ENCODE data around the gene MAEA. TPM values are rescaled to one million over a fixed set of nuclear protein-coding genes. Genes with fewer than 3 reads are reported as not detected.
A peak's percentile ranks its signal among the peaks of the same experiment; 100 is the strongest.

MAEA gene
- 29.3 and 30.2 TPM in 2 replicates for total RNA-seq (2014; rRNA removed; shearing (Covaris generic); ENCODE audit: low replicate concordance)

DNA sequence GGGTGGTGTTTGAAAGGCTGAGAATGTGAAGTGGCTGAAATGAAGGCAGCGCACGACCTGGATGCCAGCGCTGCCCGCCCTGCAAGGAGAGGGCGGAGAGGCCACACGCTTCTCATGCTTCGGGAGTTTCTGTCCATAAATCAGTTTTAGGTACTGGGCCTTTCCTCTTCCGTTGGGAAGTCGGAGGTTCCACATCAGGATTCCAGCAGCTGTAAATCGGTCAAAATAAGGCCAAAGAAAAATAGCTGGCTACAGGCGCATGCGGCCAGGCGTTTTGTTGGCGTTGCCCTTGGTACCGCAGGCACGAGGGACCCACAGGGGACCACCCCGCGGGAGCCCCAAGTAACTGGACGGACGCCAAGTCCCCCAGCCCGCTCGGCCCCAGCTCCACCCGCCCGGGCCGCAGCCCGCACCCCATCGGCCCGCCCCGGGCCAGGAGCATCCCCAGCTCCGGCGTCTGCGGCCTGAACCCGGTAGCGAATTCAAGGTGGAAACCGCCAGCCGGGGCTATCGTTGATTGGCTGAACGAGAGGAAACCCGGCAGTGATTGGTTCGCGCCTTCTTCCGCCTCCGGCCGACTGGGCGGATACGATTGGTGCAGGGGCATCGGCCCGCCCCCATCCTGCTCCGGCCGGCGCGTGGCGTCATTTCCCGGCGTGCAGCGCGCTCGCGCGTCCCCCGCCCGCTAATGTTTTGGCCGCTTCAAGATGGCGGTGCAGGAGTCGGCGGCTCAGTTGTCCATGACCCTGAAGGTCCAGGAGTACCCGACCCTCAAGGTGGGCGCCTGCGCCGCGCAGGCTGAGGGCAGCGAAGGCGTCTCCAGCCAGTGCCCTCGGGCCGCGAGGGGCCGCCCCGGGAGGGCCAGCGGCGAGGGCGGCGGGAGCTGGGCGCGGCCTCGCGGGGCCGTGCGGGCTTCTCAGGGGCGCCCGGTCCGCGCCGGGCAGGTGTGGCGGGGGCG lies at the start of gene MAEA:
Gene MAEA, plus strand, starts transcription at position 685 of the 958 bp plus-strand sequence. Its CDS starts 23 bp downstream, at position 708.
- Histone ChIP-seq H3K9me3 (no peaks in the 10 kb centered on the region), H3K36me3 (no peaks in the 10 kb centered on the region), H3K27me3 (no peaks in the 10 kb centered on the region), H3K4me3 (peak within 1 kb of the TSS; percentile 66)
- DNase-seq, result peak; percentile 95

DNA sequence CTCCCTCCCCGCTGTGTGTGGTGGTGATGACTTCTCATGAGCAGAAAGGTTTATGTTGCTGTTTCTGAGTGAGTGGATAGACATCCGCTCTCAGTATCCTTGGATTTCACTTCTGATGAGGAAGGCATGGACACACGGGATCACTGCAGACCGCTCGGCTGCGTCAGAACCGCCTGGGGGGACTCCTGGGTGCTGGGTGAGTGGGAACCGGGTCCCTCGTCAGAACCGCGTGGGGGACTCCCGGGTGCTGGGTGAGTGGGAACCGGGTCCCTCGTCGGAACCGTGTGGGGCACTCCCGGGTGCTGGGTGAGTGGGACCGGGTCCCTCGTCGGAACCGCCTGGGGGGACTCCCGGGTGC lies 49.8 kb upstream of the MAEA start:
- H3K36me3 ChIP-seq, result peaks cover 6% of the 10 kb centered on the region
- no peak overlapping the region for H3K4me3 ChIP-seq
- no peaks in the 10 kb centered on the region for H3K9me3 ChIP-seq
- no peaks in the 10 kb centered on the region for H3K27me3 ChIP-seq
- DNase-seq, result no peak

DNA sequence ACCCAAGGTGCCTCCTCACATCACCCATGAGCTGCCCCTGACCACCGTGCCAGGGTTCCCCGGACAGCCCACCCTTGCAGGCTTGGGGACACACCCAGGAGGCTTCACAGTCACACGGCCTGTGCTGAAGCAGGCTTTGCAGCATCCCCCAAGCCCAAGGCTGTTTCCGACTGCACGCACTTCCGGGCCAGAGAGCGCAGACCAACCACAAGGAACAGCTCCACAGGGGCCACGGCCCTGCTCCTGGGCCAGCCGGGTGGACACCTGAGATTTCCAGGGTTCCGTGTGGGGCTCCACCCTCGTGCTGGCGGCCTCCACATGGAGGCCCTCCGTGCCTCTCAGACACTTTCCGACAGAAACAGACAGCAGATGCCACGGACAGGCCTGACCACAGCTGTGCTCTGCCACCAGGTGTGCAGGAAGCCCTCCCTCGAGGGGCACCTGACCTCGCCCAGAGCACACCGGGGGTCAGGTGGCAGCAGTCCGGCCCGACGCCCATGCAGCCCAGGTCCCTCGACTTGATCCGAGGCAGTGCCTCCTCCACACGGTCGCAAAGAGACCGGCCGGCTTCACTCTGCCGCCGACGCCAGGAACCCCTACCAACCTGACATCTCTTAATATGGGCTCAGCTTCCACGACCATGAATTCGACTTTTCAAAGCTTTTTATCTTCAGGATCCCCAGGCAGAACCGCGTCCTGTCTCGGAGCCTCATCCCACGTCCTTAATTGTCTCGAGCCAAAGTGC lies 48.8 kb upstream of the MAEA start:
- no peak overlapping the region for H3K4me3 ChIP-seq
- DNase-seq, result no peak
- peaks cover 6% of the 10 kb centered on the region for H3K36me3 ChIP-seq
- no peaks in the 10 kb centered on the region for H3K27me3 ChIP-seq
- no peaks in the 10 kb centered on the region for H3K9me3 ChIP-seq

DNA sequence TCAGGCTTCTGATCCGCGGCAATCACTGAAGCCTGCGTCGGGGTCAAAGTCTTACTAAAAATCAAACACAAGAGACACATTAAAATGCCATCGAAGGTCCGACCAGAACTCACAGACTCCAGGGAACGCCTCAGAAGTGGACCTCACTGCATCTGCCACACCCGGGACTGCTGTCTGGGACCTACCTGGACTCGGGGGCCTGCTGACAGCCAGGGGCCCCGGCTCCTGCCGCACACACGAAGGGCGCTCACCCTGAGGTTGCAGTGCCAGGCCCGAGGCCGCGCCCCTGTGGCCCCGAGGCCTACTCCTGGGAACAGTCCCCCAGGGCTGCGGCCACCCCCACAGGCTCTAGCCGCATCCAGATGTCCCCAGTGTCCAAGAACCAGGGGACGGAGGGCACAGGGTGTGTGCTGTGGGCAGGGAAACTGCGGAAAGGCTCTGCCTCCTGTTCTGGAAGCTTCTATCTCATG lies 48.2 kb upstream of the MAEA start:
- no peak overlapping the region for H3K4me3 ChIP-seq
- no peak for DNase-seq
- H3K9me3 ChIP-seq, result no peaks in the 10 kb centered on the region
- H3K36me3 ChIP-seq, result peaks cover 9% of the 10 kb centered on the region
- H3K27me3 ChIP-seq, result no peaks in the 10 kb centered on the region

DNA sequence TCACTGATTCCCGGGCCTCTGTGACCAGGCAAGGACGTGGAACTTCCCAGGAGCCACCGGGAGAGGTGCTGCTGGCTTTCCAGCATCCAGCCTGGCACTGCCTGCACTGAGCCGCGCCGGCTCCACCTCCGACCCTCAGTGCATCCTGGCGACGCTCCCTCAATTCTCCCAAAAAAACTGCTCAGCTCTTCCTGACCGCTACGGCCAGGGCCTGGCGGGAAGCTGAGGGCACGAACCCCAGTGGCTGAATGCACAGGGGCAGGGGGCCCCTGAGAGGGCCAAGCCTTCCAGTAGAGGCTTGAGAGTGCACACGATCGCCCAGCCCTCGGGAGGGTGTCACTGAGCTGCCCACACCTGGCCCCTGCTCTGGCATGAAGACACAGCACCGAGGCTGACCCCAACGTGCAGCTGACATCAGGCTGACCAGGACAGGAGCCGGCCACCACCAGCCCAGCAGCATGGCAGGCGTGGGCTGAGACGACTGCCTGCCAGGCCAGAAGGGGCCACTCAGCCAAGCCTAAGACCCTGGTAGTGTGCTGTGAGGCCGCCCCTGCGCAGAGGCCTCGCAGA lies 47.7 kb upstream of the MAEA start:
- Histone ChIP-seq H3K36me3 (peaks cover 9% of the 10 kb centered on the region), H3K27me3 (no peaks in the 10 kb centered on the region), H3K9me3 (no peaks in the 10 kb centered on the region), H3K4me3 (no peak overlapping the region)
- DNase-seq, result no peak

DNA sequence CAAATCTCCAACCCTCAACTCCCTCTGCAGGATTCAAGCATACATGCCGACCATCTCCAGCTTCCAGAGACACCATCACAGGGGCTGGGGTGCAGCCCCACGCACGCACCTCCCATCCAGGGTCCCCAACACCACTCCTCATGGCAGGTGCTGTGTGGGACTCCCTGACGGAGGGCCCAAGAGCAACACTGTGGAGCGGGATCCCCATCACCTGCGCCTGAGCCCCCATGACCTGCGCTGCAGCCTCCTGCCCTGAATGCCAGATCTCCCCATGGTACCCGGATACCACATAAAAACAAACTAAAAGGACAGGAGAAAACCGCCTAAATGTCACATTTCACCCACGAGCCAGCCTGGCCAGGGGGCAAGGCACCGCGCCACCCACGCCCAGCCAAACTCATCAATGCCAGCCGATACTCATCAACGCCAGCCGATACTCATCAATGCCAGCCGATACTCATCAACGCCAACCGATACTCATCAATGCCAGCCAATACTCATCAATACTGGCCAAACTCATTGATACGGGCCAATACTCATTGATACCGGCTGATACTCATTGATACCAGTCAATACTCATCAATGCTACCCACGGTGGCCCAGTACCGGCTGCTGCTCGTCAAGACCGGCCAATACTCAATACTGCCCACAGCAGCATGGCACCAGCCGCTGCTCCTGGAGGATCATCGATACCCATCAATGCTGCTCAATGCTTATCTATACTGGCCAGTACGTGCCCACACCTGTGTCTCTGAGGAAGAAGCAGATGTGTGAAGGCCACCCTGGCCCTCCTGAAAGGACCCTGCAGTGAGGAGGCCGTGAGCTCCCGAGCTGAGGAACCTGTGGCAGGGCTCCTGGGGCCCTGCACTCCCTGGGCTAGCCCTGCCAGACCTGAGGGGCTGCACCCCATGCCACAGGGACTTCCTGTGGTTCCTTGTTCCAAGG lies 46.9 kb upstream of the MAEA start:
- Histone ChIP-seq H3K36me3 (peaks cover 9% of the 10 kb centered on the region), H3K9me3 (no peaks in the 10 kb centered on the region), H3K4me3 (no peak overlapping the region), H3K27me3 (no peaks in the 10 kb centered on the region)
- no peak for DNase-seq

DNA sequence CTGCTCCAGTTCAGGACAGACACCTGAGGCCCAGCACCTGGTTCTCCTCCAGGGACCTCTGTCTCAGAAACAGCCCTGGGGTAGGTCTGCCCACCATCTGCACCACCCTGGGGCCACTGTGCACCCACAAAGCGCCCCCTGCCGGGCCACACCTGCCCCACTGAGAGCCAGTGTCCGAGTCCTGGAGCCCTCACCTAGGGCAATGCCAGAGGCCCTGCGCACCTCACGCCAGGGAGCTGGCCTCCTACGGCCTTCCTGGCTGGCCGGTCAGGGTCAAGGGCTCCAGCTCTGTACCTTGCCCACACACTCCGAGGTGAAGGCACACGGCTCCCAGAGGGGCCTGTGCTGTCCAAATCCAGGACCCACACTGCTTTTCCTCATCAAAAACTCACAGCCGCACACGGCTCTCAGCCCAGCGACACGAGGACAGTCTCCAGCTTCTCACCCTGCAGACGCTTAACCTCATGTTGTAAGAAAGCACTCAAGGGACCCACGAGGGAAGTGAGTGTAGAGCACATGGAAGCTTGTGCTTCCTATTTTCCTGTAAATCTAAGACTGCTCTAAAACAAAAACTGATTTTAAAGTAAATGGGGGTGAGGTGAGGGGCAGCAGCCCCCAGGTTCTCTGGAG lies 46.1 kb upstream of the MAEA start:
- no peak for DNase-seq
- H3K9me3 ChIP-seq, result no peaks in the 10 kb centered on the region
- H3K27me3 ChIP-seq, result no peaks in the 10 kb centered on the region
- peaks cover 9% of the 10 kb centered on the region for H3K36me3 ChIP-seq
- no peak overlapping the region for H3K4me3 ChIP-seq

DNA sequence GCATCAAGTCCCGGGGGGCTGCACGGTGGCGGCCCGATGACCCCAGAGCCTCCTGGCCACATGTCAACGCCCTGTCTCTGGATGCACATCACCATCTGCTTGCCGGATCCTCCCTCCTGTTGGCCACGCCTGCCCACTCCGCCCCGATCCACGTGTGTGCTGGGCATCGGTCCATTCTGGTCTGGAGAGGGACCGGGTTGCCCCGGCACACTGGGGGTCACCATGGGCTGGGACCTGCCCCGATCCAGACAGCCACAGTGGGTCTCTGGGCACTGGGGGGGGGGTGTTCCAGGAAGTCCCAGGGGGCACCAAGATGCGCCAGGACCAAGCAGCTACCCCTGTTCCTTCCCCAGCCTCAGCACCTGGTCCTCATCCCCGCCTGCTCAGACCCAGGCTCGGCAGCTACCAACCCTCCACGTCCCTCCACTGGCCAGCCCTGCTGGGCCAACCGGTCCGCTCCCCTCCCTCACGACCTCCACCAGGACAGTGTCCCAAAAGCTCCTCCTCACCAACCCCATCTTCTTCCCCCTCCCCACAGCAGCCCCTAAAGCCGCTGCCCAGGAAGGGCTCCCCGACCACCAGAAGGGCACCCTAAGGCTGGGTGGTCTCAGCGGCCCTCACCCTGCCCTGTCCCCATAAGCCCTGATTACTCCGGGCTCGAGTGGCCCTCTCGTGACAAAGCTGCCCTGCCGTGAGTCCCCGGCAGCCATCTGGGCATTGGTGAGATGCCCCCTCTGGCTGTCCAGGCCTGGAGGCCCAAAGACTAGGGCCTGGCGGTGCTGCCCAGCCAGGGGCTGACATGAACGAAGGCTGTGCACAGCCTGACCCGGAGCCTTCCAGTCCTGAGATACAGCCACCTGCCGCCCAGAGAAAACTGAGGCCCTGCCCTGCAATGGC lies 45.4 kb upstream of the MAEA start:
- Histone ChIP-seq H3K4me3 (no peak overlapping the region), H3K27me3 (no peaks in the 10 kb centered on the region), H3K9me3 (no peaks in the 10 kb centered on the region), H3K36me3 (peaks cover 9% of the 10 kb centered on the region)
- DNase-seq, result no peak

DNA sequence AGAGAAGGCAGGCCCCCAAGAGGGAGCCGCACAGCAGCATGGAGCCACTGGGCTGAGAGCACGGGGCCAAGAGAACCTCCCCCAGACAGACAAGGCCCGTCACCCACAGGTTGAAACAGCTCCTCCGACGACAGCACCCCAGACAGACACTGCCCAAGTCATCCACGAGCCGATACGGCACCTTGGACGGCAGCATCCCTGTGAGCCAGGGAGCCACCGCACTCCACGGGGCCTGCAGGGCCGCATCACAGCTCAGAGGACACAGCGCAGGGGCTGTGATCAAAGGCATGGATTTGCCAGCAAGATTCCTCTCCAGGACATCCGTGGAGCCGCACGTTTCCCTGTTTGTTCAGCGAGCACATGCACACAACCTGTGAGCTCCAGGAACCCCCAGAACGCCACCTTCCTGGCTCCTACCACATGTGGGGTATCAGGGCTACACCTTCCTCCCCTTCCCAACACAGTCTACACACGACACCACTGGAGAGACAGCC lies 44.7 kb upstream of the MAEA start:
- H3K9me3 ChIP-seq, result 0 out of 2 replicates have a peak, but pooled peaks cover 2% of the 10 kb centered on the region
- H3K27me3 ChIP-seq, result no peaks in the 10 kb centered on the region
- H3K36me3 ChIP-seq, result peaks cover 5% of the 10 kb centered on the region; the same call in 1 of the 2 replicates
- no peak for DNase-seq
- H3K4me3 ChIP-seq, result no peak overlapping the region

DNA sequence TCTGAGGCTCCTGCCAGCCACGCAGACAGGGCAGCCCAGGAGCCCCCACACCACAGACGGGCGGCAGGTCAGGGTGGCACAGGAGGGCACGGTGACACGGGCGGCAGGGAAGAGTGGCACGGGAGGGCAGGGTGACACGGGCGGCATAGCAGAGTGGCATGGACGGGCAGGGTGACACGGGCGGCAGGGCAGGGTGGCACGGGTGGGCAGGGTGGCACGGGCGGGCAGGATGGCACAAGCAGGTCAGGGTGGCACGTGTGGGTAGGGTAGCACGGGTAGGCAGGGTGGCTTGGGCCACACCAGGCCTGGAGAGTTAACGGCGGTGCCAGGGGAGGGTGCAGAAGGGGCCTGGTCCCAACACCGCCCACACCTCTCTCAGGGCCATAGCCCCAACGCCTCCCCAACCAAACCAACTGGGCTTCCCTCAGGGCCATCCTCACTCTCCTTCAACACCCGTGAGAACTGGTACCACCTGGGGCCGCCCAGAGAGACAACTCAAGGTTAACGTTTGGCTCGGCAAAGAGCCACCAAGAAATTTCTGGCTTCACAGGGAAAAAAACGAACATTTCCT lies 44.1 kb upstream of the MAEA start:
- H3K9me3 ChIP-seq, result 0 out of 2 replicates have a peak, but pooled peaks cover 2% of the 10 kb centered on the region
- no peaks in the 10 kb centered on the region for H3K27me3 ChIP-seq
- no peak overlapping the region for H3K4me3 ChIP-seq
- DNase-seq, result no peak
- H3K36me3 ChIP-seq, result peaks cover 5% of the 10 kb centered on the region; the same call in 1 of the 2 replicates

DNA sequence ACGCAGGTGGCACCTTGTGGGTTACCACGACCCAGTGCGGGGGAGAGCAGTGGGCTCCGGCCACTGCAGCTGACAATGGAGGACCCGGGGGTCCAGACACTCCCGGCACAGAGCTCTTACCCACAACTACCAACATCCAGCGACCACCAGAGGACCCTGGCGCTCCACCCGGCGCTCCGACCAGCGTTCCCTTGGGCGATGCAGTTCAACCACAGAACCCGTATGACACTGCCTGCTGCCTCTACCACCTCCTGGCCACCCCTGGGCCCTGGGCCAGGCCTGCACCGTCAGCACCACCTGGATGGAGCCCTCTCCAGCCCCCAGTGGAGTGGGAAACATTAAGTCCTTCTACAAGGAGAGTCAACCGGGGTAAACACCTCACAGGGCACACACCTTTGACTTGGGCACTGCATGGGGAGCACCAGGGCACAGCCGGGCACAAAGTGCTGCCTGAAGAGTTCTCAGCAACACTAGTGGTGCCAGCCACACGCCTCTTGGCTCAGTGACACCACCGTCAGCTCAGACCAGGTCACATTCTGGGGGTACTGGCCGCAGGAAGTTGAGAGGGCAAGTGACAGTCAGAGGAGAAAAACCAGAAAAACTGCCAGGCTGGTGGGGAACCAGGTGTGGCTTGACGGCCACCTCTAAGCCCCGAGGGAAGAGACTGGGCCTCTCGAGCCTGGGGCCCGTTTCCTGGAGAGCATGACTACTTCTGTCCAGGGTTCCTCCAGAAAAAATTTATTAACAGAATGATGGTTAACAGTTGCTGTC lies 43.4 kb upstream of the MAEA start:
- H3K4me3 ChIP-seq, result peak overlapping the region; percentile 74
- no peak for DNase-seq
- H3K9me3 ChIP-seq, result 0 out of 2 replicates have a peak, but pooled peaks cover 2% of the 10 kb centered on the region

DNA sequence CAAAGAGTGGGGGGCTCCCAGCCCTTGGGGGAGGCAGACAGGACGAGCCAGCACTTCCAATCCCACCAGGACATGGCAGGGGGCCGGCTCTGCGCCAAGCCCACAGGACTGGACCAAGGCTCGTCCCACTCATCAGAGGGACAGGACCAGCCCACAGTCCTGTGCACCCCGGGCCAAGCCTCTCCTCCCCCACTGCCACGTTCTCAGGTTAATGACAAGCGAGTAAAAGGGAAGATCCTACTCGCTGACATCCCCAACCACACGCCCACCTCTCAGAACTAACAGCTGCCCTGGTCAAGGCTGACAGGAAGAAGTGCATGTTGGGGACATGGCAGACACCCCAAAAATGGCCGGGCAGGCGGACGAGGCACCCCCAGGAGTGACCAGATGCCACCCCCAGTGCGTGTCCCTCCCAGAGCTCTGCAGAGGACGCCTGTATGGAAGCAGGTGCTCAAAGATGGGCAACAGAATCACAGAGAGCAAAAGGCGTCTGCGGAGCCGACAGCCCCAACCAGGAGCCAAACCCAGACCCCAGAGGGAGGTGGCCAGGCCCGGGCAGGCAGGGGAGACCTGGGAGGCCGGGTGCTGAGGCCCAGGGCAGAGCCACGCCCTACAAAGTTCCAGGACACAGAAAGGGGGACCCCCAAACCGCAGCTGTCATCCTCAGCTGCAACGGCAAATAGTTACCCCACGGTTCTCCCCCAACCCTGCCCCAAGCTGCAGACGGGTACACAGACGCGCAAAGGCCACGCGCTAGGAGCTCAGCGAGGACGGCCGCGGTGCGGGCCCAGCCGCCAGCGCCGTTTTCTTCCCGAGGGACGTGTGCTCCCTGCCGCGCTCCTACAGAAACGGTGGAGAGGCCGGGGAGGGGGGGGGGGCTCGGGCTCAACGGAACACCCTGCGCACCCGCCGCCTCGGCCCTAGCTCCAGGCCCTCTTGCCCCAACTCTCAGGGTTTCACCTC lies 42.5 kb upstream of the MAEA start:
- Histone ChIP-seq H3K4me3 (peak overlapping the region; percentile 74), H3K36me3 (peaks cover 8% of the 10 kb centered on the region), H3K9me3 (peaks cover 2% of the 10 kb centered on the region; the same call in 1 of the 2 replicates), H3K27me3 (no peaks in the 10 kb centered on the region)
- DNase-seq, result no peak

More for the DNA sequence above, 43.4 kb upstream of the MAEA start:
- H3K27me3 ChIP-seq, result no peaks in the 10 kb centered on the region
- H3K36me3 ChIP-seq, result peaks cover 8% of the 10 kb centered on the region

DNA sequence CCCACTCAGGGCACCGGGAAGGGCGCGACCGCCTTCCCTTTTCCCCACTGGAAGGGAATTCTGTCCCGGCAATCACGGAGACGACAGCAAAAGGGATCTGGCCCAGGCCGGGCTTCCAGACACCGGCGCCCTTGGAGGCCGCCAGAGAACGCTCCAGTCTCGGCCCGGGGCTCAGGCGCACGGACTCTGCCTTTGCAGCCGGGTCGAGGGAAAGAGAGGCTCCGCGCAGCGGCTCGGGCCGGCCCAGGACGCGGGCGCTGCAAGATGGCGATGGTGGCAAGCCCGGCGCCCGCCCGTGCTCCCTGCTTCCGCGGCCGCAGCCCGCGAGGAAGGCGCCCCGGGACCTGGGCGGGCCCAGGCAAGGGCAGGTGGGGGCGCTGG lies 41.8 kb upstream of the MAEA start:
- no peaks in the 10 kb centered on the region for H3K27me3 ChIP-seq
- peak overlapping the region; percentile 74 for H3K4me3 ChIP-seq
- peaks cover 2% of the 10 kb centered on the region; the same call in 1 of the 2 replicates for H3K9me3 ChIP-seq
- no peak for DNase-seq
- H3K36me3 ChIP-seq, result peaks cover 8% of the 10 kb centered on the region
